Calu3 (cell line): ENCODE data around the gene NHSL2. TPM values are rescaled to one million over a fixed set of nuclear protein-coding genes. Genes with fewer than 3 reads are reported as not detected.

Experiments
- BruUV-seq: library from RNA; stranded (reverse); fragments of 400-500 nt; replicated peaks from 2 replicates; lab custom pipeline; 2021; lab: Mats Ljungman, UMichigan
- CTCF ChIA-PET: fragments of 300-600 bp; sonication (Branson Sonifier 250); formaldehyde crosslinking; loops from one replicate; lab custom pipeline; 2022; ENCODE audit warnings: antibody characterized with exemption; lab: Charles Lee
- DNase-seq: peaks from one replicate; pipeline ENCODE4 v3.0.0; 2022
- H3K27ac Mint-ChIP-seq: one replicate; pipeline ENCODE4 v1.8.0; 2022; ENCODE audit warnings: mixed read lengths; ENCODE audit not compliant: unreplicated experiment
- H3K27me3 Mint-ChIP-seq: one replicate; pipeline ENCODE4 v1.8.0; 2022; ENCODE audit warnings: mixed read lengths; ENCODE audit not compliant: unreplicated experiment
- H3K36me3 Mint-ChIP-seq: one replicate; pipeline ENCODE4 v1.8.0; 2022; ENCODE audit warnings: mild to moderate bottlenecking, moderate library complexity, mixed read lengths; ENCODE audit not compliant: insufficient read depth, unreplicated experiment
- H3K4me1 Mint-ChIP-seq: one replicate; pipeline ENCODE4 v1.8.0; 2022; ENCODE audit warnings: mild to moderate bottlenecking, low read depth, mixed read lengths; ENCODE audit not compliant: unreplicated experiment
- H3K4me3 Mint-ChIP-seq: one replicate; pipeline ENCODE4 v1.8.0; 2022; ENCODE audit warnings: mild to moderate bottlenecking, low read depth, moderate library complexity, mixed read lengths; ENCODE audit not compliant: unreplicated experiment
- H3K9me3 Mint-ChIP-seq: one replicate; pipeline ENCODE4 v1.8.0; 2022; ENCODE audit warnings: low read depth, mixed read lengths; ENCODE audit not compliant: unreplicated experiment
- CTCF ChIP-seq: fragments of 200-600 bp; IDR thresholded peaks from one replicate; pipeline ENCODE4 v1.8.0; 2022; ENCODE audit warnings: antibody characterized with exemption; ENCODE audit not compliant: unreplicated experiment
- intact Hi-C: fragments of 100-400 bp; cut with micrococcal nuclease; formaldehyde crosslinking; loops from one replicate; pipeline ENCODE4 v1.10.0; 2022; ENCODE audit not compliant: unreplicated experiment
- total RNA-seq: library from RNA; stranded (reverse); gene quantifications from 2 replicates; pipeline ENCODE4 v1.2.3, GENCODE V29; 2022

NHSL2 gene
- total RNA-seq, 1 experiment from 2014 or later, result 0.09 TPM

- H3K36me3 Mint-ChIP-seq, result no peaks in the 10 kb centered on the region
- no peak overlapping the region for H3K27ac Mint-ChIP-seq
- intact Hi-C loops, result loop anchor here (1.0 kb wide), 1 partner anchor 127 kb away; no protein-coding TSS in a partner anchor
- no peaks in the 10 kb centered on the region for H3K4me1 Mint-ChIP-seq
- no peak overlapping the region for H3K4me3 Mint-ChIP-seq
- no peaks in the 10 kb centered on the region for H3K9me3 Mint-ChIP-seq
- no peak for TF ChIP-seq CTCF
- no TSS peak for BruUV-seq
- CTCF ChIA-PET, result interaction anchor here (1.3 kb wide), 1 partner anchor 127 kb away, joined by 5 read pairs; no protein-coding TSS in a partner anchor
- DNase-seq, result no peak
- H3K27me3 Mint-ChIP-seq, result peaks cover 46% of the 10 kb centered on the region
Observed at GRCh38 chrX:71999535-71999934, 88.9 kb downstream of the NHSL2 start.

- intact Hi-C loops, result no loop called here
- Mint-ChIP-seq H3K4me1 (no peaks in the 10 kb centered on the region), H3K27ac (no peak overlapping the region), H3K27me3 (peaks cover 49% of the 10 kb centered on the region), H3K4me3 (no peak overlapping the region), H3K9me3 (no peaks in the 10 kb centered on the region), H3K36me3 (no peaks in the 10 kb centered on the region)
- TF ChIP-seq CTCF, result no peak
- DNase-seq, result no peak
- CTCF ChIA-PET, result interaction anchor here (1.0 kb wide), 1 partner anchor 125 kb away, joined by 8 read pairs; no protein-coding TSS in a partner anchor
- BruUV-seq, result no TSS peak
Observed at GRCh38 chrX:72001471-72001870, 90.8 kb downstream of the NHSL2 start.

GRCh38 chrX:72001906-72002305 lies 91.3 kb downstream of the NHSL2 start:
- intact Hi-C loops, result no loop called here
- no peak for DNase-seq
- no peak overlapping the region for H3K4me3 Mint-ChIP-seq
- TF ChIP-seq CTCF, result no peak
- peaks cover 53% of the 10 kb centered on the region for H3K27me3 Mint-ChIP-seq
- CTCF ChIA-PET, result interaction anchor here (1.0 kb wide), 1 partner anchor 125 kb away, joined by 8 read pairs; no protein-coding TSS in a partner anchor
- H3K27ac Mint-ChIP-seq, result no peak overlapping the region
- no peaks in the 10 kb centered on the region for H3K36me3 Mint-ChIP-seq
- H3K9me3 Mint-ChIP-seq, result no peaks in the 10 kb centered on the region
- no TSS peak for BruUV-seq
- H3K4me1 Mint-ChIP-seq, result no peaks in the 10 kb centered on the region

- CTCF ChIA-PET, result no interaction called here
- H3K9me3 Mint-ChIP-seq, result no peaks in the 10 kb centered on the region
- intact Hi-C loops, result no loop called here
- H3K27ac Mint-ChIP-seq, result no peak overlapping the region
- H3K27me3 Mint-ChIP-seq, result peaks cover 57% of the 10 kb centered on the region
- TF ChIP-seq CTCF, result no peak
- H3K4me3 Mint-ChIP-seq, result no peak overlapping the region
- DNase-seq, result no peak
- no TSS peak for BruUV-seq
- no peaks in the 10 kb centered on the region for H3K36me3 Mint-ChIP-seq
- H3K4me1 Mint-ChIP-seq, result no peaks in the 10 kb centered on the region
Observed at GRCh38 chrX:72002875-72003274, 92.2 kb downstream of the NHSL2 start.
